WTC11 (cell line): ENCODE data around the gene PAOX. TPM values are rescaled to one million over a fixed set of nuclear protein-coding genes. Genes with fewer than 3 reads are reported as not detected.
A peak's percentile ranks its signal among the peaks of the same experiment; 100 is the strongest.

Source experiments
- ATAC-seq: fragments of 200-7000 bp; cut with Tn5 transposase; 2 replicates; pipeline ENCODE4 v1.10.0; 2021; ENCODE audit warnings: mild to moderate bottlenecking, moderate library complexity
- CTCF ChIA-PET: fragments of 300-600 bp; sonication (Branson Sonifier 250); formaldehyde crosslinking; loops from one replicate; lab custom pipeline; 2021; ENCODE audit warnings: antibody characterized with exemption; lab: Charles Lee
- POLR2A ChIA-PET: fragments of 350-600 bp; sonication (Branson Sonifier 250); formaldehyde crosslinking; loops from one replicate; lab custom pipeline; 2021; ENCODE audit warnings: antibody characterized with exemption; lab: Charles Lee
- DNase-seq: peaks from one replicate; pipeline ENCODE4 v3.0.0; 2021; ENCODE audit warnings: low spot score
- H3K27ac Mint-ChIP-seq: 2 replicates; pipeline ENCODE4 v1.8.0; 2021; ENCODE audit warnings: mixed read lengths
- H3K27me3 Mint-ChIP-seq: 2 replicates; pipeline ENCODE4 v1.8.0; 2021; ENCODE audit warnings: low read depth, mild to moderate bottlenecking, moderate library complexity, mixed read lengths
- H3K36me3 Mint-ChIP-seq: 2 replicates; pipeline ENCODE4 v1.8.0; 2021; ENCODE audit warnings: mixed read lengths
- H3K4me1 Mint-ChIP-seq: 2 replicates; pipeline ENCODE4 v1.8.0; 2022; ENCODE audit warnings: mixed read lengths
- H3K4me3 Mint-ChIP-seq: 2 replicates; pipeline ENCODE4 v1.8.0; 2021; ENCODE audit warnings: mild to moderate bottlenecking, moderate library complexity, mixed read lengths
- H3K9me3 Mint-ChIP-seq: 2 replicates; pipeline ENCODE4 v1.8.0; 2021; ENCODE audit warnings: mixed read lengths
- ATF3 ChIP-seq: sonication (generic); formaldehyde crosslinking; conservative IDR thresholded peaks from 2 replicates; pipeline ENCODE4 v1.8.1; 2022; ENCODE audit warnings: mild to moderate bottlenecking, missing genetic modification reagents
- CBFB ChIP-seq: sonication (generic); formaldehyde crosslinking; IDR thresholded peaks from 2 replicates; pipeline ENCODE4 v1.8.1; 2022; ENCODE audit warnings: mild to moderate bottlenecking, low read depth, missing genetic modification reagents
- FOXK1 ChIP-seq: sonication (generic); formaldehyde crosslinking; IDR thresholded peaks from 2 replicates; pipeline ENCODE4 v1.8.0; 2022; ENCODE audit warnings: mild to moderate bottlenecking, moderate library complexity, missing genetic modification reagents
- GRHL2 ChIP-seq: fragments of 250-450 bp; sonication (Bioruptor Pico); IDR thresholded peaks from 2 replicates; pipeline ENCODE4 v1.8.0; 2022; ENCODE audit warnings: mild to moderate bottlenecking, moderate library complexity; ENCODE audit not compliant: insufficient replicate concordance, severe bottlenecking
- NR3C1 ChIP-seq: sonication (generic); formaldehyde crosslinking; conservative IDR thresholded peaks from 2 replicates; pipeline ENCODE4 v1.8.1; 2023; ENCODE audit warnings: low read depth, mild to moderate bottlenecking, missing genetic modification reagents
- TEAD4 ChIP-seq: sonication (generic); formaldehyde crosslinking; IDR thresholded peaks from 2 replicates; pipeline ENCODE4 v1.8.0; 2022; ENCODE audit warnings: mild to moderate bottlenecking, missing genetic modification reagents
- TP53 ChIP-seq: sonication (generic); formaldehyde crosslinking; IDR thresholded peaks from 2 replicates; pipeline ENCODE4 v1.8.1; 2023; ENCODE audit warnings: mild to moderate bottlenecking, missing genetic modification reagents
- USF1 ChIP-seq: sonication (generic); formaldehyde crosslinking; IDR thresholded peaks from 2 replicates; pipeline ENCODE4 v1.8.0; 2022; ENCODE audit warnings: mild to moderate bottlenecking, missing genetic modification reagents
- ZNF138 ChIP-seq: sonication (generic); formaldehyde crosslinking; conservative IDR thresholded peaks from 2 replicates; pipeline ENCODE4 v1.8.1; 2022; ENCODE audit warnings: mild to moderate bottlenecking, moderate library complexity, missing genetic modification reagents
- total RNA-seq: library from RNA; stranded (reverse); gene quantifications from 3 replicates; pipeline ENCODE4 v1.2.3, GENCODE V29; 2021
- TF ChIP-seq, protein P1 (sequence below): sonication (generic); formaldehyde crosslinking; IDR thresholded peaks from 2 replicates; pipeline ENCODE4 v1.8.1; 2023; ENCODE audit warnings: mild to moderate bottlenecking, missing genetic modification reagents, borderline replicate concordance
- TF ChIP-seq, protein P2 (sequence below): sonication (generic); formaldehyde crosslinking; IDR thresholded peaks from 2 replicates; pipeline ENCODE4 v1.8.0; 2023; ENCODE audit warnings: missing genetic modification reagents
- TF ChIP-seq, protein P3 (sequence below): sonication (generic); formaldehyde crosslinking; conservative IDR thresholded peaks from 2 replicates; pipeline ENCODE4 v1.8.1; 2023; ENCODE audit warnings: mild to moderate bottlenecking, low read depth, missing genetic modification reagents, moderate library complexity

PAOX gene
- total RNA-seq, 1 experiment from 2014 or later = 3.6 TPM

- no peak for TF ChIP-seq NR3C1 (CRISPR knock-in tag)
- no peak for TF ChIP-seq ATF3
- no peak for TF ChIP-seq ZNF138
- TF ChIP-seq TEAD4 = no peak
- TF ChIP-seq, protein P1, sequence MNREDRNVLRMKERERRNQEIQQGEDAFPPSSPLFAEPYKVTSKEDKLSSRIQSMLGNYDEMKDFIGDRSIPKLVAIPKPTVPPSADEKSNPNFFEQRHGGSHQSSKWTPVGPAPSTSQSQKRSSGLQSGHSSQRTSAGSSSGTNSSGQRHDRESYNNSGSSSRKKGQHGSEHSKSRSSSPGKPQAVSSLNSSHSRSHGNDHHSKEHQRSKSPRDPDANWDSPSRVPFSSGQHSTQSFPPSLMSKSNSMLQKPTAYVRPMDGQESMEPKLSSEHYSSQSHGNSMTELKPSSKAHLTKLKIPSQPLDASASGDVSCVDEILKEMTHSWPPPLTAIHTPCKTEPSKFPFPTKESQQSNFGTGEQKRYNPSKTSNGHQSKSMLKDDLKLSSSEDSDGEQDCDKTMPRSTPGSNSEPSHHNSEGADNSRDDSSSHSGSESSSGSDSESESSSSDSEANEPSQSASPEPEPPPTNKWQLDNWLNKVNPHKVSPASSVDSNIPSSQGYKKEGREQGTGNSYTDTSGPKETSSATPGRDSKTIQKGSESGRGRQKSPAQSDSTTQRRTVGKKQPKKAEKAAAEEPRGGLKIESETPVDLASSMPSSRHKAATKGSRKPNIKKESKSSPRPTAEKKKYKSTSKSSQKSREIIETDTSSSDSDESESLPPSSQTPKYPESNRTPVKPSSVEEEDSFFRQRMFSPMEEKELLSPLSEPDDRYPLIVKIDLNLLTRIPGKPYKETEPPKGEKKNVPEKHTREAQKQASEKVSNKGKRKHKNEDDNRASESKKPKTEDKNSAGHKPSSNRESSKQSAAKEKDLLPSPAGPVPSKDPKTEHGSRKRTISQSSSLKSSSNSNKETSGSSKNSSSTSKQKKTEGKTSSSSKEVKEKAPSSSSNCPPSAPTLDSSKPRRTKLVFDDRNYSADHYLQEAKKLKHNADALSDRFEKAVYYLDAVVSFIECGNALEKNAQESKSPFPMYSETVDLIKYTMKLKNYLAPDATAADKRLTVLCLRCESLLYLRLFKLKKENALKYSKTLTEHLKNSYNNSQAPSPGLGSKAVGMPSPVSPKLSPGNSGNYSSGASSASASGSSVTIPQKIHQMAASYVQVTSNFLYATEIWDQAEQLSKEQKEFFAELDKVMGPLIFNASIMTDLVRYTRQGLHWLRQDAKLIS (CRISPR knock-in tag) = no peak
- TF ChIP-seq, protein P2, sequence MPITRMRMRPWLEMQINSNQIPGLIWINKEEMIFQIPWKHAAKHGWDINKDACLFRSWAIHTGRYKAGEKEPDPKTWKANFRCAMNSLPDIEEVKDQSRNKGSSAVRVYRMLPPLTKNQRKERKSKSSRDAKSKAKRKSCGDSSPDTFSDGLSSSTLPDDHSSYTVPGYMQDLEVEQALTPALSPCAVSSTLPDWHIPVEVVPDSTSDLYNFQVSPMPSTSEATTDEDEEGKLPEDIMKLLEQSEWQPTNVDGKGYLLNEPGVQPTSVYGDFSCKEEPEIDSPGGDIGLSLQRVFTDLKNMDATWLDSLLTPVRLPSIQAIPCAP = no peak
These were observed 28.6 kb upstream of the PAOX start (continued) for GRCh38 chr10:133350283-133350949.

DNA sequence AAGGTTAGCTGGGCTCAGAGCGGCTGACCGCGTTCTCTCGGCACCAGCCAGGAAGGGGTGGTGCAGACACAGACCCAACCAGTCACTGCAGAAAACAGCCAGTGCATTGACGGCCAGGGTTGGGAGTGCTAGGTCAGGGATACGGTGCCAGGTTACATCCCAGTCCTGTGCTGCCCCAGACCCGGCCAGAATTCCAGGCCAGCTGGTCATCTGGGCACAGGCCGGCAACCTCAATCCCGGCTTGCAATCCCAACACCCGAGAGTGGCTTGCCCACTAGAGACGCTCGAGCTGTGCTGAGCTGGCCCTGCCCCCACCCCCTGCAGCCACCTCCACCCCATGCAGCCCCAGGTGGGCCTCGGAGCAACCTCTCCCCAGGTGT, 28.1 kb upstream of the PAOX start:
- peaks cover 9% of the 10 kb centered on the region for H3K4me1 Mint-ChIP-seq
- ATAC-seq (no peak), DNase-seq (no peak)
- TF ChIP-seq USF1 (no peak), FOXK1 (CRISPR knock-in tag) (no peak), GRHL2 (no peak)
- H3K9me3 Mint-ChIP-seq = no peaks in the 10 kb centered on the region
- POLR2A ChIA-PET = interaction anchor here (0.7 kb wide), 1 partner anchor 73 kb away, joined by 3 read pairs; no protein-coding TSS in a partner anchor
- CTCF ChIA-PET = interaction anchor here (1.0 to 1.9 kb wide), 6 partner anchors 22 to 47 kb away, joined by 3 to 25 read pairs (median 7); no protein-coding TSS in a partner anchor
- H3K27me3 Mint-ChIP-seq = peaks cover 2% of the 10 kb centered on the region; the same call in 1 of the 2 replicates
- no peaks in the 10 kb centered on the region for H3K36me3 Mint-ChIP-seq
- no peak overlapping the region for H3K4me3 Mint-ChIP-seq
- no peak overlapping the region for H3K27ac Mint-ChIP-seq

DNA sequence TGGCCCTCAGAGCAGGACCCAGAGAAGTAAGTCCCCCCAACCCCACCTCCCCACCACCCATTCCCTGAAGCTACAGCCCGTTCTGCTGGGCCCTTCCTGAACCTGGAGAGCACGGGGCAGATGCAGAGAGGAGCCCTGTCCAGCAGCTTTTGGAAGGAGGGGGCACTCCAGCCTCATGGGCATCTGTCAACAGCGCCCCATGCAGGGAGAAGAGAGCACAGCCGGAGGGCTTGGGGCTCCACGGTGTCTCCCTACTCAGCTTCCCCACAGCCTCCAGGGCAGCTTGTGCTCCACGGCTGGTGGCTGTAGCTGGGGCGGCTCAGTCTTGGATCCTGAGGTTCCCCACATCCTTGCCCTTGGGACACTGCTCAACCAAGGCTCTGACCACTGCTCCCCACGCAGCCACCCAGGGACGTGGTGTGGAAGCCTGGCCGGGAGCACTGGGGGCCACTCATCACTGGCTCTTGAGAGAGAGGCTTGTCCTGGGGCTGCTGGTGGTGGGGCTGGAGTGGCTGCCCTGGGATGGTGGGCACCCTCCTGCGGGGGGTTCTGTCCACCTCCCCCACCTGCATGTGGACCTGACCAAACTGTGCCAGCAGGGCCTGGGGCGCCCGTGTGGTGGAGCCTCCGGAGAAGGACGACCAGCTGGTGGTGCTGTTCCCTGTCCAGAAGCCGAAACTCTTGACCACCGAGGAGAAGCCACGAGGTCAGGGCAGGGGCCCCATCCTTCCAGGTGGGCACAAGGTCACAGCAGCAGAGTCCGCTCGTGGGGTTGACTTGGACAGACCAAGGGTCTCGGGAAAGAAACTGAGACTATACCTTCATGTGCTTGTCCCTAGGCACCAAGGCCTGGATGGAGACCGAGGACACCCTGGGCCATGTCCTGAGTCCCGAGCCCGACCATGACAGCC, 27.4 kb upstream of the PAOX start:
- Mint-ChIP-seq H3K27me3 (peaks cover 2% of the 10 kb centered on the region; the same call in 1 of the 2 replicates), H3K4me1 (peaks cover 4% of the 10 kb centered on the region), H3K4me3 (no peak overlapping the region), H3K36me3 (no peaks in the 10 kb centered on the region), H3K27ac (no peak overlapping the region)
- ChIA-PET POLR2A (interaction anchor here (0.7 kb wide), 1 partner anchor 73 kb away, joined by 3 read pairs; no protein-coding TSS in a partner anchor), CTCF (interaction anchor here (0.6 to 1.9 kb wide), 9 partner anchors 15 to 1351 kb away, joined by 3 to 25 read pairs (median 5); partner anchors contain the start of gene CALY)
- ATAC-seq (peak; percentile 44), DNase-seq (peak; percentile 59)
- TF ChIP-seq, protein P3, sequence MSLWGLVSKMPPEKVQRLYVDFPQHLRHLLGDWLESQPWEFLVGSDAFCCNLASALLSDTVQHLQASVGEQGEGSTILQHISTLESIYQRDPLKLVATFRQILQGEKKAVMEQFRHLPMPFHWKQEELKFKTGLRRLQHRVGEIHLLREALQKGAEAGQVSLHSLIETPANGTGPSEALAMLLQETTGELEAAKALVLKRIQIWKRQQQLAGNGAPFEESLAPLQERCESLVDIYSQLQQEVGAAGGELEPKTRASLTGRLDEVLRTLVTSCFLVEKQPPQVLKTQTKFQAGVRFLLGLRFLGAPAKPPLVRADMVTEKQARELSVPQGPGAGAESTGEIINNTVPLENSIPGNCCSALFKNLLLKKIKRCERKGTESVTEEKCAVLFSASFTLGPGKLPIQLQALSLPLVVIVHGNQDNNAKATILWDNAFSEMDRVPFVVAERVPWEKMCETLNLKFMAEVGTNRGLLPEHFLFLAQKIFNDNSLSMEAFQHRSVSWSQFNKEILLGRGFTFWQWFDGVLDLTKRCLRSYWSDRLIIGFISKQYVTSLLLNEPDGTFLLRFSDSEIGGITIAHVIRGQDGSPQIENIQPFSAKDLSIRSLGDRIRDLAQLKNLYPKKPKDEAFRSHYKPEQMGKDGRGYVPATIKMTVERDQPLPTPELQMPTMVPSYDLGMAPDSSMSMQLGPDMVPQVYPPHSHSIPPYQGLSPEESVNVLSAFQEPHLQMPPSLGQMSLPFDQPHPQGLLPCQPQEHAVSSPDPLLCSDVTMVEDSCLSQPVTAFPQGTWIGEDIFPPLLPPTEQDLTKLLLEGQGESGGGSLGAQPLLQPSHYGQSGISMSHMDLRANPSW = 0 out of 2 replicates have a peak, but pooled peaks have one; percentile 24
- TF ChIP-seq NR3C1 (CRISPR knock-in tag) (0 out of 2 replicates have a peak, but pooled peaks have one; percentile 36), TP53 (CRISPR knock-in tag) (no peak), CBFB (CRISPR knock-in tag) (0 out of 2 replicates have a peak, but pooled peaks have one; percentile 23)
- TF ChIP-seq, protein P1 (CRISPR knock-in tag) = 0 out of 2 replicates have a peak, but pooled peaks have one; percentile 49
- TF ChIP-seq, all 79 proteins: peak for 4
- no peaks in the 10 kb centered on the region for H3K9me3 Mint-ChIP-seq
